Stimulated activated naive B cell treated with anti-CD40 and anti-IgM and Interleukin-4, amounts not matched to agents 10 μg/mL and 1 μg/mL and 100 μg/mL, for 72 hours (primary cell): ENCODE data around the gene NCOA3.
"Not testable (repeated sequence)": the region's sequence is repeated elsewhere in the genome, so short reads cannot be mapped to it uniquely, and the experiment has no call there.

Experiments used
- ATAC-seq, 2 donors: fragments of 150-1000 bp; cut with Tn5 transposase; replicated peaks; 2 replicates each; pipeline ENCODE4 v1.10.0; 2021; ENCODE audit warnings: moderate library complexity in 1 of 2
- DNase-seq: peaks from one replicate; pipeline ENCODE4 v3.0.0; 2021
- H3K27ac Mint-ChIP-seq: one replicate; pipeline ENCODE4 v1.8.0; 2022; ENCODE audit warnings: mild to moderate bottlenecking, mixed read lengths
- H3K27me3 Mint-ChIP-seq, 2 donors: one replicate each; pipeline ENCODE4 v1.8.0; 2022; ENCODE audit warnings: mixed read lengths in 2 of 2
- H3K36me3 Mint-ChIP-seq, 2 donors: one replicate each; pipeline ENCODE4 v1.8.0; 2022; ENCODE audit warnings: mixed read lengths in 2 of 2, mild to moderate bottlenecking in 1 of 2
- H3K4me1 Mint-ChIP-seq, 2 donors: one replicate each; pipeline ENCODE4 v1.8.0; 2022; ENCODE audit warnings: mixed read lengths in 2 of 2, mild to moderate bottlenecking in 1 of 2
- H3K4me3 Mint-ChIP-seq, 2 donors: one replicate each; pipeline ENCODE4 v1.8.0; 2022; ENCODE audit warnings: mild to moderate bottlenecking in 2 of 2, mixed read lengths in 2 of 2, moderate library complexity in 1 of 2
- H3K9me3 Mint-ChIP-seq, 2 donors: one replicate each; pipeline ENCODE4 v1.8.0; 2022; ENCODE audit warnings: mixed read lengths in 2 of 2, mild to moderate bottlenecking in 1 of 2

The NCOA3 gene

DNA sequence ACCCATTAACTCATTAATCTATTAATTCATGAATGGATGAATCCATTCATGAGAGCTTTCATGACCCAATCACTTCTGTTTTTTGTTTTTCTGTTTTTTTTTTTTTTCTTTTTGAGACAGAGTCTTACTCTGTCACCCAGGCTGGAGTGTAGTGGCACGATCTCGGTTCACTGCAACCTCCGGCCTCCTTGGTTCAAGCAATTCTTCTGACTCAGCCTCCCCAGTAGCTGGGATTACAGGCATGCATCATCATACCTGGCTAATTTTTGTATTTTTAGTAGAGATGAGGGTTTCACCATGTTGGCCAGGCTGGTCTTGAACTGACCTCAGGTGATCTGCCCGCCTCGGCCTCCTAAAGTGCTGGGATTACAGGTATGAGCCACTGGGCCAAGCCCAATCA lies 39.8 kb upstream of the NCOA3 start:
- H3K27me3 Mint-ChIP-seq, ATAC-seq, H3K27ac Mint-ChIP-seq, DNase-seq, H3K4me3 Mint-ChIP-seq, H3K36me3 Mint-ChIP-seq, H3K9me3 Mint-ChIP-seq: not testable (repeated sequence)
- H3K4me1 Mint-ChIP-seq: peaks cover 22 to 28% of the 10 kb centered on the region in 2 donors

GRCh38 chr20:47464380-47465101 lies 37.1 kb upstream of the NCOA3 start:
- no peak for ATAC-seq
- Mint-ChIP-seq H3K27ac (no peak overlapping the region), H3K9me3 (peaks cover 0 to 4% of the 10 kb centered on the region in 2 donors), H3K4me1 (peaks cover 31 to 36% of the 10 kb centered on the region in 2 donors), H3K36me3 (peaks cover 0 to 4% of the 10 kb centered on the region in 2 donors), H3K4me3 (no peak overlapping the region), H3K27me3 (no peaks in the 10 kb centered on the region)
- no peak for DNase-seq

DNA sequence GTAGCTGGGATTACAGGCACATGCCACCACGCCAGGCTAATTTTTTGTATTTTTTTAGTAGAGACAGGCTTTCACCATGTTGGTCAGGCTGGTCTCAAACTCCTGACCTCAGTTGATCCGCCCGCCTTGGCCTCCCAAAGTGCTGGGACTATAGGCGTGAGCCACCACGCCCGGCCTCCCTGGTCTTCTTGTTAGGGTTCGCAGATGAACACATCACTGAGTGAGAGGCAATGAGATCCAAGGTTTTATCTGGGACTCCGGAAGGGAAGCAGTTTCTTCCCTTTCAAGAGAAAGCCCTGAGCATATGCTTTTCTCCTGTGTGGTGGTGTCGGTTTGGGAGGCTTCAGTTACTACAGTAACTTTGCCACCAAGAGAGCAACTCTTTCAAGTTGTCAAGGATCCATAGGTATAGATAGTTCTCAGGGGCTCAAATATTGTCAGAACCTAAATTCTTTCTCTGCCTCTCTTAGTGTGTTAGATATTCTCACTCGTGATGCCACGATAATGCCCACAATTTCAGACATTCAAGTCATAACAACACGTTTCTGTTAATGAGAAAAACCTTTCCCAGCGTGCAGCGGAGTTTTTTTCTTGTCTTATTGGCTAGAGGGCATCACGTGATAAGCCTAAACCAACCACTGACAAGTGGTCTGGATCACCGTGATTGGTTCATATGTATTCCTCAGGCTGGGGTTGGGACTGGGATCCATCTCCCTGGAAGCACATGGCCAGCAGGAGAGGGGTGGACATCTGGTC lies 36.2 kb upstream of the NCOA3 start:
- H3K27me3 Mint-ChIP-seq: no peaks in the 10 kb centered on the region
- ATAC-seq: no peak
- peak overlapping the region; percentile 14 for H3K27ac Mint-ChIP-seq
- DNase-seq: no peak
- peaks cover 0 to 4% of the 10 kb centered on the region in 2 donors for H3K36me3 Mint-ChIP-seq
- H3K4me1 Mint-ChIP-seq: peaks cover 28 to 41% of the 10 kb centered on the region in 2 donors
- H3K4me3 Mint-ChIP-seq: no peak overlapping the region
- H3K9me3 Mint-ChIP-seq: peaks cover 0 to 4% of the 10 kb centered on the region in 2 donors

DNA sequence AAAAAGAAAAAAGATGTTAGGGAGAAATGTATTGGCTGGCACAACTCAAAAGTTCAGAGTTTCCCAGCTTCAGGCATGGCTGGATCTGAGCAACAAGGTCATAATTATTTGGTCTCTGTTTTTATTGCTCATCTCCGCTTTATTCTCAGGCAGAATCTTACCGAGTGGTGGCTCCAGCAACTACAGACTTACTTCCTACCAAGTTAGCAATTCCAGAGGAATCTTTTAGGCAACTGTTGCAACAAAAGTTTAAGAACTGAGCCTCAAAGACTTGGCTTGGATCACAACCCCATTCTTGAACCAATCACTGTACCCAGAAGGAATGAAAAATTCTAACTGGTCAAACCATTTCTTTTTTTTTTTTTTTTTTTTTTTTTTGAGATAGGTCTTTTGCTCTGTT lies 35.5 kb upstream of the NCOA3 start:
- DNase-seq (no peak), ATAC-seq (no peak)
- H3K4me1 Mint-ChIP-seq: peaks cover 28 to 41% of the 10 kb centered on the region in 2 donors
- H3K36me3 Mint-ChIP-seq: peaks cover 0 to 4% of the 10 kb centered on the region in 2 donors
- H3K27ac Mint-ChIP-seq: no peak overlapping the region
- H3K9me3 Mint-ChIP-seq: peaks cover 0 to 4% of the 10 kb centered on the region in 2 donors
- H3K4me3 Mint-ChIP-seq: no peak overlapping the region
- H3K27me3 Mint-ChIP-seq: no peaks in the 10 kb centered on the region

GRCh38 chr20:47466704-47467459 lies 34.8 kb upstream of the NCOA3 start:
- peak; percentile 47 for DNase-seq
- Mint-ChIP-seq H3K4me1 (peaks cover 28 to 40% of the 10 kb centered on the region in 2 donors), H3K27ac (peak overlapping the region; percentile 94), H3K27me3 (no peaks in the 10 kb centered on the region), H3K4me3 (no peak overlapping the region), H3K36me3 (peaks cover 0 to 4% of the 10 kb centered on the region in 2 donors), H3K9me3 (peaks cover 0 to 4% of the 10 kb centered on the region in 2 donors)
- peak; percentile 51 to 71 for ATAC-seq

GRCh38 chr20:47468290-47469050 lies 33.2 kb upstream of the NCOA3 start:
- peak; percentile 68 for DNase-seq
- H3K4me1 Mint-ChIP-seq: peaks cover 30 to 53% of the 10 kb centered on the region in 2 donors
- H3K9me3 Mint-ChIP-seq: peaks cover 0 to 4% of the 10 kb centered on the region in 2 donors
- peak; percentile 84 to 89 for ATAC-seq
- H3K36me3 Mint-ChIP-seq: peaks cover 0 to 4% of the 10 kb centered on the region in 2 donors
- H3K4me3 Mint-ChIP-seq: peak overlapping the region; percentile 39 to 52
- peak overlapping the region; percentile 94 for H3K27ac Mint-ChIP-seq
- no peaks in the 10 kb centered on the region for H3K27me3 Mint-ChIP-seq

- Mint-ChIP-seq H3K4me3 (no peak overlapping the region), H3K27ac (peak overlapping the region; percentile 20), H3K36me3 (no peaks in the 10 kb centered on the region), H3K4me1 (peaks cover 28 to 50% of the 10 kb centered on the region in 2 donors), H3K9me3 (no peaks in the 10 kb centered on the region), H3K27me3 (no peaks in the 10 kb centered on the region)
- ATAC-seq (no peak), DNase-seq (no peak)
Measured at GRCh38 chr20:47475419-47476044, 26.2 kb upstream of the NCOA3 start.

DNA sequence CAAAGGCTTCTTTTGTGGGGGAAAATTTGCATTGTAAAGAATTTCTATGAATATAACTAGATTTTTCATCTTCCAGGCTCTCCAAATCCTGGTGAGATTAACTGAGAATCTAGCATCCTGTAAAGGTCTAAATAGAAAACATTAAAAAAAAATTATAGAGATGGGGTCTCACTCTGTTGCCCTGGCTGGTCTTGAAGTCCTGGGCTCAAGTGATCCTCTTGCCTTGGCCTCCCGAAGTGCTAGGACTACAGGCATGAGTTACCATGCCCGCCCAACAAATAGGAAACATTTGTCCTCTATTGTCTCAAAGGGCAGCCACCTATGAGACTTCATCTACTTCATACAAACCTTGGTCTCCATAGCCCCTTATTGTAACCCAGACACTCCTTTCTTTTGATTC lies 25.2 kb upstream of the NCOA3 start:
- H3K9me3 Mint-ChIP-seq: no peaks in the 10 kb centered on the region
- DNase-seq: no peak
- peaks cover 33 to 57% of the 10 kb centered on the region in 2 donors for H3K4me1 Mint-ChIP-seq
- no peaks in the 10 kb centered on the region for H3K36me3 Mint-ChIP-seq
- no peaks in the 10 kb centered on the region for H3K27me3 Mint-ChIP-seq
- ATAC-seq: no peak
- H3K4me3 Mint-ChIP-seq: no peak overlapping the region
- H3K27ac Mint-ChIP-seq: peak overlapping the region; percentile 74

GRCh38 chr20:47479093-47479492 lies 22.6 kb upstream of the NCOA3 start:
- DNase-seq (no peak), ATAC-seq (peak; percentile 39 to 55)
- H3K27me3 Mint-ChIP-seq: no peaks in the 10 kb centered on the region
- peak overlapping the region in 1 of 2 donors; percentile 9 for H3K4me3 Mint-ChIP-seq
- H3K27ac Mint-ChIP-seq: peak overlapping the region; percentile 89
- no peaks in the 10 kb centered on the region for H3K36me3 Mint-ChIP-seq
- no peaks in the 10 kb centered on the region for H3K9me3 Mint-ChIP-seq
- peaks cover 37 to 54% of the 10 kb centered on the region in 2 donors for H3K4me1 Mint-ChIP-seq

DNA sequence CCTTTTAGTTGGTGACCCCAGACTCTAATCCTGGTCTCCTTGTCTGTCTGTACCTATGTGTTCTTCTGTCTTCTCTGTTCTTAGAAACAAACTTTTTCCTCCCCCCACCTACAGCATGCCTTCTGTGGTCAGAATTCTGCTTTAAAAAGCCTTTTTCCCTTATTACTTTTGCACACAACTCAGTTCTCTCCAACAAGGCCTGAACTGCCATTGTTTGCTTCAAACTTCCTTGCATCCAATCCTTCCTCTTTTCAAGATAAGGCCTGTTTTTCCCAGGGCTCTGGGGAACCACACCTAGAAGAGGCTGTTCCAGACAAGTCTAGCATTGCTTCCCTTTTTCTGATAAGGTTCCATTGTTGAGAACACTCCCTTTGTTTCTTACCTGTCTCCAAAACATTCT lies 22.2 kb upstream of the NCOA3 start:
- ATAC-seq: peak; percentile 38 to 53
- Mint-ChIP-seq H3K9me3 (no peaks in the 10 kb centered on the region), H3K27ac (peak overlapping the region; percentile 89), H3K27me3 (no peaks in the 10 kb centered on the region), H3K4me1 (peaks cover 35 to 55% of the 10 kb centered on the region in 2 donors), H3K36me3 (no peaks in the 10 kb centered on the region), H3K4me3 (no peak overlapping the region)
- no peak for DNase-seq

- ATAC-seq: no peak
- H3K9me3 Mint-ChIP-seq: no peaks in the 10 kb centered on the region
- H3K4me3 Mint-ChIP-seq: no peak overlapping the region
- no peak for DNase-seq
- H3K27ac Mint-ChIP-seq: peak overlapping the region; percentile 14
- peaks cover 0 to 1% of the 10 kb centered on the region in 2 donors for H3K36me3 Mint-ChIP-seq
- no peaks in the 10 kb centered on the region for H3K27me3 Mint-ChIP-seq
- peaks cover 39 to 62% of the 10 kb centered on the region in 2 donors for H3K4me1 Mint-ChIP-seq
Measured at GRCh38 chr20:47480239-47480638, 21.4 kb upstream of the NCOA3 start.

GRCh38 chr20:47480705-47481104 lies 21.0 kb upstream of the NCOA3 start:
- no peaks in the 10 kb centered on the region for H3K9me3 Mint-ChIP-seq
- H3K27ac Mint-ChIP-seq: peak overlapping the region; percentile 14
- DNase-seq (no peak), ATAC-seq (no peak)
- H3K4me3 Mint-ChIP-seq: peak overlapping the region in 1 of 2 donors; percentile 3
- H3K27me3 Mint-ChIP-seq: no peaks in the 10 kb centered on the region
- peaks cover 0 to 1% of the 10 kb centered on the region in 2 donors for H3K36me3 Mint-ChIP-seq
- peaks cover 43 to 67% of the 10 kb centered on the region in 2 donors for H3K4me1 Mint-ChIP-seq
